Neutrophil (primary cell): ENCODE results near the gene LDAH.

Source experiments
- H3K27ac ChIP-seq: fragments of 200-600 bp; sonication (generic); 2 replicates; pipeline ENCODE4 v1.5.1; 2016; ENCODE audit warnings: mild to moderate bottlenecking, moderate library complexity
- H3K27me3 ChIP-seq: fragments of 200-600 bp; sonication (generic); 2 replicates; pipeline ENCODE4 v1.6.0; 2016; ENCODE audit warnings: mild to moderate bottlenecking
- H3K36me3 ChIP-seq: fragments of 200-600 bp; sonication (generic); 2 replicates; pipeline ENCODE4 v1.5.1; 2017
- H3K4me1 ChIP-seq, 2 experiments: fragments of 200-600 bp in 1 of 2; sonication (generic) in 1 of 2; 1 replicate in 1 of 2; 2 replicates in 1 of 2; pipeline versions ENCODE4 v1.5.1 to v1.6.1; 2013 to 2016; ENCODE audit warnings: low read depth in 1 of 2, low read length in 1 of 2, mild to moderate bottlenecking in 1 of 2, moderate library complexity in 1 of 2; ENCODE audit not compliant: control insufficient read depth in 1 of 2, insufficient read depth in 1 of 2
- H3K4me3 ChIP-seq, 2 experiments: fragments of 200-600 bp in 1 of 2; sonication (generic) in 1 of 2; 1 replicate in 1 of 2; 2 replicates in 1 of 2; pipeline ENCODE4 v1.5.1; 2013 to 2016; ENCODE audit warnings: low read depth in 1 of 2, low read length in 1 of 2, mild to moderate bottlenecking in 1 of 2, moderate library complexity in 1 of 2
- H3K9me3 ChIP-seq: fragments of 200-600 bp; sonication (generic); 2 replicates; pipeline ENCODE4 v1.5.1; 2016
- TF ChIP-seq, protein P1 (sequence below): fragments of 200-600 bp; sonication (generic); IDR thresholded peaks from 2 replicates; pipeline ENCODE4 v1.5.1; 2016; ENCODE audit warnings: antibody characterized with exemption

Gene LDAH

DNA sequence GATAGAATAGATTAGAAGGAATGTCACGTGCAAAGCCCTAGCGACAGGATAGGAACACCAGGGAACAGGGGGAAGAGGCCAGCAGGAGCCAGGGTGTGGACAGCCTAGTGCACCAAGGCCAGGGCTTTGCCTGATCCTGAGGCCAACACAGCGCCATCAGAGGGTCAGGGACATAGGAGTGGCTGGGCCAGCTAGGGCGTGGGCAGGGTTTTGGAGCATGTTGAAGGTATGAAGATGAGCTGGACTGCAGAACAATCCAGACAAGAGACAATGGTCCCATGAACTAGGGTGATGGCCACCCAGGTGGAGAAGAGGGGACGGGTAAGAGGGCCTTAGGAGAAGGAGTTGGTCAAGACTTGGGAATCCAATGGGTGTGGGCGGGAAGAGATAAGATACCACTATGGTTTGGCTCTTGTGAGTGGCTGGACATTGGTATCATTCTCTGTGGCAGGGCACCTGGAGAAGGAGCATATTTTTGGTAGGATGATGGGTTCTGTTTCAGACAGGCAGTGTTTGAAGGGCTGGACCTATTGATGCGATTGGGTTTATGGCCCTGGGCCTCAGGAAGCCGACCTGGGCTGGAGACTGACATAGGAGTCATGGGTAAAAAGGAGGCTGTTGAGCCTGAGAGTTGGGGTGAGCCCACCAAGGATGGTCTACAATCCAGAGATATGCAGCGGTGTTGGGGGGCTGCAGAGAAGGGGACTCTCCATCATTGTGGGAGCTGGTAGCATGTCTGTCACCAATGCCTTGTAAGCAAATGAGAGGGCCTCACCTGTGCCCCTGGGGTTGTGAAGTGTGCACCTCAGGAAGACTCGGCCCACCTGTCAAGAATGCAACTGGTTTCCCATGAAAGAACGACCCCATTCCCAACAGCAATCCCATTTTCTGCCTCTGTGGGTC is 170.0 kb downstream of the LDAH start:
- TF ChIP-seq, protein P1, sequence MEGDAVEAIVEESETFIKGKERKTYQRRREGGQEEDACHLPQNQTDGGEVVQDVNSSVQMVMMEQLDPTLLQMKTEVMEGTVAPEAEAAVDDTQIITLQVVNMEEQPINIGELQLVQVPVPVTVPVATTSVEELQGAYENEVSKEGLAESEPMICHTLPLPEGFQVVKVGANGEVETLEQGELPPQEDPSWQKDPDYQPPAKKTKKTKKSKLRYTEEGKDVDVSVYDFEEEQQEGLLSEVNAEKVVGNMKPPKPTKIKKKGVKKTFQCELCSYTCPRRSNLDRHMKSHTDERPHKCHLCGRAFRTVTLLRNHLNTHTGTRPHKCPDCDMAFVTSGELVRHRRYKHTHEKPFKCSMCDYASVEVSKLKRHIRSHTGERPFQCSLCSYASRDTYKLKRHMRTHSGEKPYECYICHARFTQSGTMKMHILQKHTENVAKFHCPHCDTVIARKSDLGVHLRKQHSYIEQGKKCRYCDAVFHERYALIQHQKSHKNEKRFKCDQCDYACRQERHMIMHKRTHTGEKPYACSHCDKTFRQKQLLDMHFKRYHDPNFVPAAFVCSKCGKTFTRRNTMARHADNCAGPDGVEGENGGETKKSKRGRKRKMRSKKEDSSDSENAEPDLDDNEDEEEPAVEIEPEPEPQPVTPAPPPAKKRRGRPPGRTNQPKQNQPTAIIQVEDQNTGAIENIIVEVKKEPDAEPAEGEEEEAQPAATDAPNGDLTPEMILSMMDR: no peak
- Histone ChIP-seq H3K27me3 (no peaks in the 10 kb centered on the region), H3K9me3 (no peaks in the 10 kb centered on the region), H3K36me3 (no peaks in the 10 kb centered on the region), H3K4me1 (peaks cover 42 to 57% of the 10 kb centered on the region in 2 experiments), H3K4me3 (no peak overlapping the region), H3K27ac (no peak overlapping the region)

DNA sequence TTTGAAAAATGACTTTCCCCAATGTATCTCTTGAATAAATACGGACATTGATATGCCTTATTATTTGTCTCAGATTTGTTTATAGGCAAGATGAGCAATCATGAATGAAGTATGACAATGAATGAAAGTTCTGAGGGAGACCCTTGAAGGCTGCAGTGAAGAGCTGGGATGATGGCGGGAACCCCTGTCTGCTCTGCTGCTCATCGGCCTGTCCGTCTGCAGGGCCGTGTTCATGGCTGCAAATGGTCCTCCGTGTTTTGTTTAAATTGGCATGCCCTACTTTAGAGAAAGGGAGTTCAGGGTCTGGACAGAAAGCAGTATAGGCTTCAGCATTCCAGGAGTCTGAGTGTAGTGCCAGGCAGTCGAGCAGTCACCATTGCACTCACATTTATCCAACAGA is 170.8 kb downstream of the LDAH start:
- Histone ChIP-seq H3K9me3 (no peaks in the 10 kb centered on the region), H3K4me3 (no peak overlapping the region), H3K27me3 (no peaks in the 10 kb centered on the region), H3K4me1 (peaks cover 42 to 57% of the 10 kb centered on the region in 2 experiments), H3K36me3 (no peaks in the 10 kb centered on the region), H3K27ac (peak overlapping the region; percentile 93)
- TF ChIP-seq, protein P1: no peak

GRCh38 chr2:20651731-20652099 is 171.2 kb downstream of the LDAH start:
- Histone ChIP-seq H3K9me3 (no peaks in the 10 kb centered on the region), H3K4me3 (peak overlapping the region; percentile 87 to 89), H3K4me1 (peaks cover 42 to 57% of the 10 kb centered on the region in 2 experiments), H3K27ac (peak overlapping the region; percentile 93), H3K36me3 (peaks cover under 1% of the 10 kb centered on the region), H3K27me3 (no peaks in the 10 kb centered on the region)
- TF ChIP-seq, protein P1: no peak

DNA sequence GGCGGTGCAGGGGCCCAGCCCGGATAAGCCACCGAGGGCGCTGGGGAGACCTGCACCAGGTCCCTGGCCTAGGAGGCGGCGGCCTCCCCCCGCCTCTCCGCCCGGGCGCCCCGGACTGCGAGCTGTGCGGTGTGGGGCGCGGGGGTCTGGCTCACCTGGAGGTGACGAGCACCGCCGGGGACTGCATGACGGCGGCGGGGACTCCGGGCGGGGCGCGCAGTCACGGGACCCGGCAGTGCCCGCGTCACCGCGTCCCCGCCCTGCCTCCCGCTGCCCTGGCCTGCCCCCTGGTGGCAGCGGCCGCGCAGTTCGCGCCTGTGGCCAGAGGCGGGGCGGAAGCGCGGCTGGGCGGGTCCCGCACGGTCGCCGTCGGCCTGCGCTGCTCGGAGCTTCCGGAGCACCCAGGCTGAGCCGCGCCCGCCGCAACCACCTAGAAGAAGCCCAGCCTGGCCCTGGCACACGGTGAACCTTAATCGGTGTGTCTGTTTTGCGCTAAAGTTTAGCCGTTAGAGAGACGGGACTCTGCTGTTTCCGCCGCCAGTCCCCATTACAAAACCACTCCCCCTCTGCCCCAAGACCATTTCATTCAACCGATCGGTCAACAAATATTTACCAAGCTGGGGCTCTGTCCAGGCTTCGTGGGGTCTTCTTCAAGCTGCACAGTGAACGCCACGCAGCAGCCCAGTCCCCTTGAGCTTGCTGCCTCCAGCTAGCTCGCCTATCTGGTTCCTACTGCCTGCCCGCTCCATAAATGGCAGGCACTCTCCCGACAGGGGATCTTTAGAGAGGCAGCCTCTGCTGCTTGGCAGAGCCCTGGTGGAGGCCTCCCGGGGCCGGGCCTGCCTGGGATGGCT is 171.8 kb downstream of the LDAH start, which contains the start of gene HS1BP3:
HS1BP3 (minus strand) TSS at position 222 of the 854 bp plus-strand sequence; CDS start at position 187, 35 bp downstream.
- peaks cover 42 to 57% of the 10 kb centered on the region in 2 experiments for H3K4me1 ChIP-seq
- H3K27me3 ChIP-seq: no peaks in the 10 kb centered on the region
- peak within 1 kb of the TSS; percentile 93 for H3K27ac ChIP-seq
- H3K9me3 ChIP-seq: no peaks in the 10 kb centered on the region
- H3K4me3 ChIP-seq: peak within 1 kb of the TSS; percentile 87 to 89
- TF ChIP-seq, protein P1: peak; percentile 100
- peaks cover 6% of the 10 kb centered on the region for H3K36me3 ChIP-seq

DNA sequence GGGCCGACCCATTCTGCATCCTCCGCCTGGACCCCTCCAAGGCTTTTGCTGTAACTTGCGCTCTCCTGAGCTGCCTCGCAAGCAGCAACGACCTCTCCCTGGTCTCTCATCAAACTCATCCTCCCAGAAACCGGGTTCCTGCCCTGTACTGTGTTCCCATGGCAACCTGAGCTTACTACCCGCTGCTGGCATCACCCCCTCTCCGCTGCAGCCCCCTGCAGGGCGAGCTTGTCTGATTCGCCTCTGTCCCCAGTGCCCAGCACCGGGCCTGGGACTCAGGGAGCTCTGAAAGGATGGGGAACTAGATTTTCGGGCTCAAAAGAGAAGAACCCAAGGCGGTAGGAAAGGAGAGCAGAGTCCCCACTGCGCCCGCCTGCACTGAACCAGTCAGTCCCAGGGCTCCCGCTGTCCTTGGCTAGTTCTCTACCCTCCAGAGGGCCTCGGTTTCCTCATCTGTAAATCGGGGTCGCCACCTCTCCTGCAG is 172.5 kb downstream of the LDAH start:
- H3K4me1 ChIP-seq: peaks cover 42 to 57% of the 10 kb centered on the region in 2 experiments
- TF ChIP-seq, protein P1: no peak
- no peaks in the 10 kb centered on the region for H3K27me3 ChIP-seq
- H3K36me3 ChIP-seq: peaks cover 13% of the 10 kb centered on the region
- no peaks in the 10 kb centered on the region for H3K9me3 ChIP-seq
- peak overlapping the region; percentile 93 for H3K27ac ChIP-seq
- H3K4me3 ChIP-seq: peak overlapping the region; percentile 87 to 89
